SK-N-SH (cell line): ENCODE data around the gene CFAP206. TPM values are rescaled to one million over a fixed set of nuclear protein-coding genes. Genes with fewer than 3 reads are reported as not detected.
A peak's percentile ranks its signal among the peaks of the same experiment; 100 is the strongest.

ENCODE experiments used
- CTCF ChIA-PET: fragments of 300-600, 350-600 bp; formaldehyde crosslinking; extraction: SDS; loops from one replicate; lab custom pipeline; 2021; lab: Yijun Ruan, JAX
- POLR2A ChIA-PET: fragments of 350-600 bp; sonication (Branson Sonifier 250); formaldehyde crosslinking; extraction: SDS; loops from one replicate; lab custom pipeline; 2020; ENCODE audit warnings: antibody characterized with exemption, inconsistent platforms; lab: Yijun Ruan, JAX
- DNase-seq: peaks from one replicate; pipeline ENCODE4 v3.0.0; 2012
- H2AFZ ChIP-seq: fragments of 200-600 bp; sonication (generic); 2 replicates; pipeline ENCODE4 v1.8.1; 2016; ENCODE audit warnings: antibody characterized with exemption, mild to moderate bottlenecking, low read depth
- H3F3A ChIP-seq: fragments of 200-600 bp; sonication (generic); replicated peaks from 2 replicates; pipeline ENCODE3; 2016; ENCODE audit warnings: antibody characterized with exemption, mild to moderate bottlenecking; ENCODE audit not compliant: insufficient read depth
- H3K27ac ChIP-seq, 2 experiments: fragments of 200-500 bp in 1 of 2; fragments of 200-600 bp in 1 of 2; sonication (Bioruptor generic) in 1 of 2; sonication (generic), shearing (Covaris generic) in 1 of 2; 2 replicates each; pipeline versions ENCODE4 v1.5.1 to v1.6.1; 2014 to 2016; ENCODE audit warnings: low read depth in 2 of 2, inconsistent platforms in 1 of 2, low read length in 1 of 2, mild to moderate bottlenecking in 1 of 2, mixed read lengths in 1 of 2
- H3K27me3 ChIP-seq: fragments of 200-600 bp; sonication (generic), shearing (Covaris generic); 2 replicates; pipeline ENCODE4 v1.6.1; 2016; ENCODE audit warnings: mixed run types; ENCODE audit not compliant: insufficient read depth
- H3K36me3 ChIP-seq, 2 experiments: fragments of 200-500 bp in 1 of 2; fragments of 200-600 bp in 1 of 2; sonication (Bioruptor generic) in 1 of 2; sonication (generic) in 1 of 2; replicated peaks in 1 of 2; 2 replicates each; pipeline versions ENCODE3 to v1.5.1; 2014 to 2016; ENCODE audit warnings: low read length in 1 of 2, mild to moderate bottlenecking in 1 of 2; ENCODE audit not compliant: insufficient read depth in 2 of 2, control insufficient read depth in 1 of 2
- H3K4me1 ChIP-seq, 2 experiments: fragments of 200-500 bp in 1 of 2; fragments of 200-600 bp in 1 of 2; sonication (Bioruptor generic) in 1 of 2; sonication (generic), shearing (Covaris generic) in 1 of 2; 2 replicates each; pipeline versions ENCODE4 v1.5.1 to v1.6.1; 2014 to 2016; ENCODE audit warnings: low read depth in 1 of 2, low read length in 1 of 2, mixed run types in 1 of 2; ENCODE audit not compliant: insufficient read depth in 2 of 2, control insufficient read depth in 1 of 2
- H3K4me2 ChIP-seq: fragments of 200-600 bp; sonication (generic), shearing (Covaris generic); 2 replicates; pipeline ENCODE4 v1.6.1; 2017; ENCODE audit warnings: mixed run types
- H3K4me3 ChIP-seq, 2 experiments: fragments of 200-500 bp in 1 of 2; fragments of 200-600 bp in 1 of 2; sonication (Bioruptor generic) in 1 of 2; sonication (generic), shearing (Covaris generic) in 1 of 2; 2 replicates each; pipeline versions ENCODE4 v1.5.1 to v1.8.1; 2014 to 2016; ENCODE audit warnings: low read depth in 2 of 2, inconsistent platforms in 1 of 2, low read length in 1 of 2, mild to moderate bottlenecking in 1 of 2, mixed read lengths in 1 of 2, moderate library complexity in 1 of 2
- H3K79me2 ChIP-seq: fragments of 200-600 bp; sonication (generic); 2 replicates; pipeline ENCODE4 v1.8.1; 2017; ENCODE audit warnings: mild to moderate bottlenecking; ENCODE audit not compliant: insufficient read depth
- H3K9ac ChIP-seq: fragments of 200-600 bp; sonication (generic); 2 replicates; pipeline ENCODE4 v1.6.1; 2017; ENCODE audit warnings: mixed run types
- H3K9me2 ChIP-seq: fragments of 200-600 bp; sonication (generic); 2 replicates; pipeline ENCODE4 v1.6.1; 2017; ENCODE audit warnings: mixed run types
- H3K9me3 ChIP-seq: fragments of 200-600 bp; sonication (generic); 2 replicates; pipeline ENCODE4 v1.6.1; 2017; ENCODE audit warnings: mixed run types, mild to moderate bottlenecking, moderate library complexity
- H4K20me1 ChIP-seq: fragments of 200-600 bp; sonication (generic); 2 replicates; pipeline ENCODE4 v1.6.1; 2017; ENCODE audit warnings: mild to moderate bottlenecking, mixed run types; ENCODE audit not compliant: insufficient read depth
- CHD2 ChIP-seq: fragments of 150-350 bp; IDR thresholded peaks from 2 replicates; pipeline ENCODE4 v1.6.1; 2018; ENCODE audit warnings: low read length; ENCODE audit not compliant: partially characterized antibody
- FOSL2 ChIP-seq: IDR thresholded peaks from 2 replicates; pipeline ENCODE4 v1.4.0; 2012; ENCODE audit warnings: low read depth, mild to moderate bottlenecking, moderate library complexity, borderline replicate concordance
- FOXJ3 ChIP-seq: sonication (generic); formaldehyde crosslinking; IDR thresholded peaks from 2 replicates; pipeline ENCODE4 v1.5.1; 2020; ENCODE audit warnings: mild to moderate bottlenecking, missing genetic modification reagents
- GATA2 ChIP-seq: sonication (generic); formaldehyde crosslinking; IDR thresholded peaks from 2 replicates; pipeline ENCODE4 v1.5.0; 2020; ENCODE audit warnings: mild to moderate bottlenecking, missing genetic modification reagents
- JUND ChIP-seq: IDR thresholded peaks from 2 replicates; pipeline ENCODE4 v1.4.0; 2012
- POLR2AphosphoS5 ChIP-seq: IDR thresholded peaks from 2 replicates; pipeline ENCODE4 v1.6.1; 2012; ENCODE audit warnings: low read depth, low read length
- RAD21 ChIP-seq: IDR thresholded peaks from 2 replicates; pipeline ENCODE4 v1.6.1; 2012; ENCODE audit warnings: mild to moderate bottlenecking, low read length
- REST ChIP-seq: IDR thresholded peaks from 2 replicates; pipeline ENCODE4 v1.6.1; 2012; ENCODE audit warnings: mild to moderate bottlenecking, low read depth, low read length, moderate library complexity
- USF2 ChIP-seq: fragments of 150-350 bp; IDR thresholded peaks from 2 replicates; pipeline ENCODE4 v1.6.1; 2017; ENCODE audit warnings: antibody characterized with exemption, low read length, low read depth, borderline replicate concordance
- WGBS: methylation state at CpG from one replicate; pipeline ENCODE4 v1.1.6; 2017; ENCODE audit warnings: low lambda C conversion rate; 5-methylcytosine and 5-hydroxymethylcytosine counted together
- polyA plus RNA-seq, 3 experiments: library from polyadenylated mRNA; depleted of rRNA; stranded (reverse); fragments of >200 nt; gene quantifications; 2 replicates each; pipeline ENCODE4 v1.2.3, GENCODE V29; 2012
- TF ChIP-seq, protein P1 (sequence below): IDR thresholded peaks from 2 replicates; pipeline ENCODE4 v1.4.0; 2012; ENCODE audit warnings: low read depth

The CFAP206 gene
- polyA plus RNA-seq, 1 of the 3 experiments (the other 2 are of a cell fraction) = 0.46 TPM

DNA sequence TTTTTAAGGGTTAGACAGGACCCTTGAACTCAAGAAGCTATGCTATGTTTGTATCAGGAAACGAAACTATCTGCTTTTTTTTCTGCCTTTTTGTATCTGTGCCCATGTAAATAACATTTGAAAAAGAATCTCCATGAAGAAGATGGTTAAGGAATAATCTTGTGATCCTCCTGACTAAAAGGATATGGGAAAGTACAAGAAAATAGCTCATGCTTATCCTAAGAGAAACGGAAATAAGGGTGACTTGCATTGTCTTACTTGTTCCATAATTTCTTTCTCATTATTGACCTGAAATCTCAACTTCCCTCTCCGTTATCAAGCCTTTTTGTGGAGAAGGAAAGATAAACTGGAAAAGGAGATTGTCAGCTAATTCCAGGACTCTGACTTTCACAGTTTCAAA, 5.9 kb upstream of the CFAP206 start:
- H3K79me2 ChIP-seq = no peaks in the 10 kb centered on the region
- DNase-seq = no peak
- H3K27me3 ChIP-seq = no peaks in the 10 kb centered on the region
- H3K27ac ChIP-seq = no peak overlapping the region
- WGBS = 61% methylated on average over 3 of the region's 3 CpGs
- H2AFZ ChIP-seq = no peak overlapping the region
- H3F3A ChIP-seq = peaks cover under 1% of the 10 kb centered on the region
- H4K20me1 ChIP-seq = no peaks in the 10 kb centered on the region
- H3K4me2 ChIP-seq = no peak overlapping the region
- TF ChIP-seq RAD21 = no peak
- peaks cover 0 to 8% of the 10 kb centered on the region in 2 experiments; a peak in 2 of 4 replicates for H3K4me1 ChIP-seq
- no peaks in the 10 kb centered on the region for H3K9me3 ChIP-seq
- H3K36me3 ChIP-seq = no peaks in the 10 kb centered on the region
- H3K4me3 ChIP-seq = no peak overlapping the region
- ChIA-PET CTCF (interaction anchor here (1.2 to 3.7 kb wide), 2 partner anchors 9 to 323 kb away, joined by 4 to 25 read pairs; no protein-coding TSS in a partner anchor), POLR2A (no interaction called here)
- no peak overlapping the region for H3K9ac ChIP-seq
- H3K9me2 ChIP-seq = no peaks in the 10 kb centered on the region

DNA sequence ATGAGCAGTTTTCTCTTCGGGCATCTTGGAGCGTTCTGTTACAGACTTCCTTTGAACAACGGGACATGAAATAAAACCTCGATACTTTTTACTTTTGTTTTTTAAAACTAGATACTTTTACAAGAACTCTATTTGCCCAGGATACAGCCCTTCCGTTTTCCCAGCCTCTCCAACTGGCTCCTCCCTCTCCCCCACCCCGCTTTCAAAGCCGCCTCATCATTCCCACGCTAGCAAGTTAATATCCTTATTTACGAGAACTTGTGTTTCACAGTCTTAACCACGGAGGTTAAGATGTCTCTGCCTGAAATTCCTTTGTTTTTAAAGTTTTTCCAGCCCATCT, 241 bp upstream of the CFAP206 start:
- ChIA-PET CTCF (interaction anchor here (2.2 kb wide), 1 partner anchor 15 kb away, joined by 10 read pairs; no protein-coding TSS in a partner anchor), POLR2A (no interaction called here)
- DNase-seq = no peak
- Histone ChIP-seq H3K27me3 (no peaks in the 10 kb centered on the region), H3K79me2 (no peaks in the 10 kb centered on the region), H2AFZ (peak overlapping the region; percentile 99), H3K27ac (peak overlapping the region; percentile 44 to 87), H3K9ac (peak overlapping the region; percentile 56), H3K4me2 (peak overlapping the region; percentile 73), H3K9me2 (no peaks in the 10 kb centered on the region), H3K36me3 (no peaks in the 10 kb centered on the region), H3F3A (peaks cover 8% of the 10 kb centered on the region), H4K20me1 (no peaks in the 10 kb centered on the region), H3K4me3 (peak overlapping the region; percentile 93 to 96), H3K4me1 (peaks cover 0 to 2% of the 10 kb centered on the region in 2 experiments; a peak in 1 of 4 replicates), H3K9me3 (no peaks in the 10 kb centered on the region)
- TF ChIP-seq CHD2 (no peak), POLR2AphosphoS5 (0 out of 2 replicates have a peak, but pooled peaks have one; percentile 17)
- TF ChIP-seq, protein P1, sequence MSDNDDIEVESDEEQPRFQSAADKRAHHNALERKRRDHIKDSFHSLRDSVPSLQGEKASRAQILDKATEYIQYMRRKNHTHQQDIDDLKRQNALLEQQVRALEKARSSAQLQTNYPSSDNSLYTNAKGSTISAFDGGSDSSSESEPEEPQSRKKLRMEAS = peak; percentile 6; the same call in 1 of the 2 replicates
- WGBS = 2% methylated on average over 10 of the region's 10 CpGs

DNA sequence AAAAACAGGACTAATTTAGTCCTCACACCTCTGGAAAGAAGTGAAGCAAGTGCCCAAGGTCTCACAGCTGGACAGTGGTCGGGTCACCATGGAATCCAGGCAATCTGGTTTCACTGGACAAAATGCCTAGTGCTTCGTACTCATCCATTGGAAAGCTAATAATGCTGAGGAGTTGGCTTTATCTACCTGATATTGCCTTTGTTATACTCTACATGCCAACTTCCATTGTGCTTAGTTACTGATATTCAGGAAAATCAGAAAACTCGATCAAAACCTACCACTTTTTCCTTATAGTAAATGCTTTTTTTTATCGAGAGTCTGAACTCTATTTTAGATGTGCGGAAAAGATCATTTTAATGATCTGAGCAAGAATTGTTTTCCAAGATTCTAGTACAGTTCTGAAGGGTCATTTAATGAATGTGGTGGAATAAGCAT, 966 bp downstream of the CFAP206 start:
- 15% methylated on average over 5 of the region's 5 CpGs for WGBS
- Histone ChIP-seq H4K20me1 (no peaks in the 10 kb centered on the region), H3K4me2 (peak overlapping the region; percentile 72), H3K9me2 (no peaks in the 10 kb centered on the region), H3K27me3 (no peaks in the 10 kb centered on the region), H2AFZ (peak overlapping the region; percentile 96), H3K9ac (peak overlapping the region; percentile 48; the same call in 1 of the 2 replicates)
- CTCF ChIA-PET = interaction anchor here (1.0 to 2.2 kb wide), 3 partner anchors 16 to 86 kb away, joined by 3 to 10 read pairs (median 4); partner anchors contain the start of gene SMIM8
- no peak for DNase-seq
- TF ChIP-seq CHD2 (peak; percentile 3), JUND (no peak)
- TF ChIP-seq, all 33 proteins: peak for 1
- peak overlapping the region; percentile 52 to 95 for H3K27ac ChIP-seq
- H3K36me3 ChIP-seq = no peaks in the 10 kb centered on the region
- H3K4me1 ChIP-seq = peaks cover 0 to 2% of the 10 kb centered on the region in 2 experiments; a peak in 1 of 4 replicates
- POLR2A ChIA-PET = interaction anchor here (0.9 to 1.5 kb wide), 2 partner anchors 64 to 1766 kb away, joined by 3 to 4 read pairs; partner anchors contain the start of genes SLC35A1 and SYNCRIP
- H3F3A ChIP-seq = peaks cover 8% of the 10 kb centered on the region
- H3K4me3 ChIP-seq = peak overlapping the region; percentile 93 to 96
- H3K9me3 ChIP-seq = no peaks in the 10 kb centered on the region
- no peaks in the 10 kb centered on the region for H3K79me2 ChIP-seq

GRCh38 chr6:87419266-87419665, 11.5 kb downstream of the CFAP206 start:
- Histone ChIP-seq H4K20me1 (no peaks in the 10 kb centered on the region), H3F3A (no peaks in the 10 kb centered on the region), H3K4me3 (no peak overlapping the region), H3K9me2 (no peaks in the 10 kb centered on the region), H3K9me3 (no peaks in the 10 kb centered on the region), H3K27me3 (no peaks in the 10 kb centered on the region), H2AFZ (no peak overlapping the region), H3K4me2 (no peak overlapping the region), H3K9ac (no peak overlapping the region), H3K36me3 (no peaks in the 10 kb centered on the region), H3K79me2 (no peaks in the 10 kb centered on the region), H3K4me1 (no peaks in the 10 kb centered on the region), H3K27ac (no peak overlapping the region)
- ChIA-PET CTCF (no interaction called here), POLR2A (no interaction called here)
- DNase-seq = no peak
- 69% methylated on average over 2 of the region's 2 CpGs for WGBS
- TF ChIP-seq FOXJ3 (CRISPR knock-in tag) = no peak
- no peak for TF ChIP-seq FOSL2
- no peak for TF ChIP-seq REST
- no peak for TF ChIP-seq USF2
- no peak for TF ChIP-seq POLR2AphosphoS5
- TF ChIP-seq RAD21 = no peak
- no peak for TF ChIP-seq GATA2
